HG03558 (cell line): Measurements from ENCODE around the gene NUP153.
"Not testable (repeated sequence)": the region's sequence is repeated elsewhere in the genome, so short reads cannot be mapped to it uniquely, and the experiment has no call there.

Experiments
- ATAC-seq: cut with Tn5 transposase; IDR thresholded peaks from one replicate; pipeline ENCODE4 v1.9.1; 2021; ENCODE audit warnings: moderate number of reproducible peaks; ENCODE audit not compliant: unreplicated experiment; ENCODE audit errors: extremely low read depth

Gene NUP153

DNA sequence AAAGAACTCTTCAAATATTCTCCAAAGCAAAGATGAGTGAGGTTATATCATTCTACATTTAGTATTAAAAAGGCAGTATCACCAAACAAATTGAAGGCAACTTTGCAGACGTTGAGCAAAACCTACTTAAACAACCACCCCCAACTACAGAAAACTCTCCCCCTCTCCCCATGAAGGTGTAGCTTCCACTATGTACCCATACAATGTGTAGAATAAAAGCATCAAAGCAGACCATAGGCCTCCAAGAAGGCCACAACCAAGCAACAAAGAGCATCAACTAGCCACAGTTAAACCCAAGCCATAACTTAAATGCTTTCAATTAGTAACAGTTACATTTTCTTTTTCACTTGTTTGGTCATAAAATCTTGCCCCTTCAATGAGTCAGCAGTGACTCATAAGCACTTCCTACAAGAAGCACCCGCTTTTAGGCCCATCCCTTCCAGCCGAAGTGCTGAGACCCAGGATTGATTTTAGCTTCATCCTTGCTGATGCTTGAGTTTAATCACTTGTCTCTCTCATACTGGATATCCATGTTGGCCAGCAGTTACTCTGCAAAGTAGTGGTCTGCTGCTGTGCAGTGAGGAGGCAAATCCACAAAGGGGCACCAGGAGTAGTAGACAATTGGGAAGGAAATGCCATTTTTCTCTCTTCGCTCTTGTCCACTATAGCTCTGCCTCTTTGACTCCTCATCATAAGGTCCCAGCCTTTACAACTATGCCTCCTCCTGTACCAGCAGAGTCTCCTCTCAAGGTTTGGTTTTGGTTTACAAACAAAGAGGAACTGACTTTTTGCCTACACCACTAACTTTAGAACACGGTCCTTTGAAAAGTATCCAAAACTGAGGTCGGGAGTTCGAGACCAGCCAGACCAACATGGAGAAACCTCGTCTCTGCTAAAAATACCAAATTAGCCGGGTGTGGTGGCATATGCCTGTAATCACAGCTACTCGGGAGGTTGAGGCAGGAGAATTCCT lies 8.4 kb upstream of the NUP153 start:
- peak; percentile 79 for ATAC-seq

DNA sequence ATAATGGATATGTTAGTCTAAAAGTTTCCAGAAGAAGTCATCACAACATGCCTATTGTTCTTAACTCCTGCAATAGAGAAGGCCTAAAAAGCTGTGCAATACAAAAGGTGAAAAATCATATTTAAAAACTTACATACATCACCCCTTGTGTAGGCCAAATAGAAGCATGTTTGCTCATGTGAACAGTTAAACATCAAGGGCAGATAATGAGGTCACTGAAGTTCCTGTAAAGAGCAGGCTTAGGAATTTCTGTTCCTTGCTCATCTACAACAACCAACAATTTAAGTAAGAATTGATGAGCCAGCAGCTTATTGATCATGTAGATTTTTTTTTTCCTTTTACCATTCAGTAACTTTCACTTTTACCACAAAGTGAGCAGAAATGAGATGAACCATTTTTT lies 7.5 kb upstream of the NUP153 start:
- ATAC-seq = no peak

DNA sequence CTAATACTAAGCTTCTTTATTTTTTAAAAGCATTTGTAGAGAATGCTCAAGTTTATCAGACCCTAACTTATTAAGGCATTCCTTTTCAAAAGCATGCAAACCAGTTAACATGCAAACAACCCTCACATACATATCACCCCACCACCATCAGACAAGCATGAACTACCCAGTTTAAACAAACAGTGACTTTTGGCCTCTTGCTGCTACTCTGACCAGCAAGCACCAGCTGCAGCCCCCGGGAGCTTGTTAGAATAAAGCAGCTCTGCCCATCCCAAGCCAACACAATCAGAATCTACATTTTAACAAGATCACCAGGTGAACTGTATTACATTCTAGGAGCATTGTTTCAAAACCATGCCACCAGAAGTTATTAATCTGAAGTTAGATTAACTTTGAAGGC lies 5.9 kb upstream of the NUP153 start:
- ATAC-seq = no peak

DNA sequence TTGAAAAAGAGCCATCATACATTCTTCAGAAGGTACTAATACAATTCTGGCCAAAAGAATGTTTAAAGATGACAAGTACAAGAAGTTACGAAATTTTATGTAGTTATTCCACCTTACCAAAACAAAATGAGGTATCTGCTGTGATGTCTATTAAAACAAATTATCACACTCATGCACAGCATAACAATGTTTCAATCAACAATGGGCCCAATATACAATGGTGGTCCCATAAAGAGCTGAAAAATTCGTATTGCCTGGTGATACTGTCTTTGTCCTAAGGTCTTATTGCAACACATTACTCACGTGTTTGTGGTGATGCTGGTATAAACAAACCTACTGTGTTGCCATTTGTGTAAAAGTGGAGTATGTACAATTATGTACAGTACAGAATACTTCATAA lies 3.6 kb upstream of the NUP153 start:
- ATAC-seq = no peak

DNA sequence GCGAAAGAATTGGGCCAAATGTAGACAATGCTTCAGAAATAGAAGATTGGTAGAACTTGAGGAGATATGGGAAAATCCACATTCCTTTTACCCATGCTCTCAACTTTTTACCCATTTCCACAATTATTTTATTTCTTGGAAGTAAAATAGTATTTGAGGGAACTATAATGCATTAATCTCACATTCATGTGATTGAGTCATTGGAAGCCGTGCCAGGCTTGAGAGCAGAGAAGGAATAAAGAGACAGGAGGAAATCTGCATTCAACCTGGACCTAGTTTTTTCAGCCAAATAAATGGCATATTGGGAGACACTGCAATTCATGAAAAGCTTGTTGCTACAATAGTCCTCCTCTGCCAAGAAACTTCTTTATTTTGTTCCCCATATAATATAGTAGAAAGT lies 2.8 kb upstream of the NUP153 start:
- no peak for ATAC-seq

DNA sequence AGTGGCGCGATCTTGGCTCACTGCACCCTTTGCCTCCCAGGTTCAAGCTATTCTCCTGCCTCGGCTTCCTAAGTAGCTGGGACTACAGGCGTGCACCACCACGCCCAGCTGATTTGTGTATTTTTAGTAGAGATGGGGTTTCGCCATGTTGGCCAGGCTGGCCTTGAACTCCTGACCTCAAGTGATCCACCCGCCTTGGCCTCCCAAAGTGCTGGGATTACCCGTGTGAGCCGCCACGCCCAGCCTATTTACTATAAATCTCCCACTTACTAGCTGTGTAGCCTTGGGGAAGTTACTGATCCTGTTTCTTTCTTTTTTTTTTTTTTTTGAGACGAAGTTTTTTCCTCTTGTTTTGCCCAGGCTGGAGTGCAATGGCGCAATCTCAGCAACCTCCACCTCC lies 1.3 kb upstream of the NUP153 start:
- not testable (repeated sequence) for ATAC-seq

DNA sequence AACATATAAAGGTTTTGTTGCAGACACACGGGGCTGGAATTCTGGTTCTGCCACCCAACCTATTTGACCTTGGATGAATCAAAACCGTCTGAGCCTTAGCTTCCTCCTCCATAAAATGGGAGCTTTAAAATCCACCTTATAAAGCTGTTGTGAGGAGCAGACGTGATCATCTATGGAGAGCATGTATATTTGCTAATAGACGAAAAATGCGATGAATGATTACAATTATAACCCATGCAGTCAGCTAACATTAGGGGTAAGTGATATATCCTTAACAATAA lies 586 bp upstream of the NUP153 start:
- ATAC-seq = no peak

DNA sequence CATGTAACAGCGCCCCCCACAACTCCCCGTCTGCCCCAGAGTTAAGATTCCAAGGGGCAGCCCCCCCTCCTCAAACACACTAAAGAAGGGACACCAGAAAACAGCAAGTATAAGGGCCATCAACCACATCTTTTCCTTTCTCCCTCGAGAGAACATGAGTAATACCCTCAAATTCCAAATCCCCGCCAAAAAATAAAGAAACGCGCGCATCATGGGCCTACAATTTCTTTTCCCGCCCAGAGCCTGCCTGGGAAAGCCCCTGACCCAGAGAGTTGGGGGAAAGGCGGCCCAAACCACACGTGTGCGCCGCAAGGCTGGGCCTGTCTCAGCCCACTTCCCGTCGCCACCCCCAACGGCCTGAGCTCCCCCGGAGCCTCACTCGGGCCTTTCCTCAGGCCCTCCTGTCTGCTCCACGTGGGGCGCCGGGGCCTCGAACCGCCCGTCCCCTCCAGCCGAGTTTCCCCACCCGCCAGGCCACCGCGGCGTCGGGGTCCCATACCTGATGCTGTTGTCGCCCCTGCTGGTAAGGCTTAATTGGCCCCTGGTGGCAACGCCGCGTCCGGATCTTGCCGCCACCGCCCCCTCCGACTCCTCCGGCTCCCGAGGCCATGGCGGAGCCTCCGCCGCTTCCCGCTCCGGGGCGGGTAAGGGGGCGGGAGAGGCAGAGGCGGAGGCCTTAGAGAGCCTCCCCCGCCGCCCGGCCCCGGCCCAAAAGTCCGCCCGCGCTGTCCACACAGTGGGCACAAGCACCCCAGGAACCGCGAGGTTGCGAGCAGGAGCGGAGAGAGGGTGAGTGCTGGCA lies 746 bp downstream of the NUP153 start:
- ATAC-seq = peak; percentile 38

DNA sequence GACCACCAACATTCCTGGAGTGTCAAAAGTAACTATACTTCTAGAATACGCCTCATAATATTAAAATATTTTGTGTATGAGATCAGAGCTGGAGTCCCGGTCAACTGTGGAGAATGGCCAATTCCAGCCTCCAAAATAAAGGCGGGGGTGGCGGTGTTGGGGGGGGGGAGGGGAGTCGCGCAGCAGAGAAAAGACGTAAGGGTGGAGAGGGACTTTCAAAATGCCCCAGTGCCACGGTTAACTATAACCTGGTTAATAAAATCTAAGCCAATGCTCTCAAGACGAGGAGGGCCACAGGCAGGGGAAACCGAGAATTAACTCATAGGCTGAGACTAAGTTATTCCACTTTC lies 1.3 kb downstream of the NUP153 start:
- ATAC-seq = no peak

DNA sequence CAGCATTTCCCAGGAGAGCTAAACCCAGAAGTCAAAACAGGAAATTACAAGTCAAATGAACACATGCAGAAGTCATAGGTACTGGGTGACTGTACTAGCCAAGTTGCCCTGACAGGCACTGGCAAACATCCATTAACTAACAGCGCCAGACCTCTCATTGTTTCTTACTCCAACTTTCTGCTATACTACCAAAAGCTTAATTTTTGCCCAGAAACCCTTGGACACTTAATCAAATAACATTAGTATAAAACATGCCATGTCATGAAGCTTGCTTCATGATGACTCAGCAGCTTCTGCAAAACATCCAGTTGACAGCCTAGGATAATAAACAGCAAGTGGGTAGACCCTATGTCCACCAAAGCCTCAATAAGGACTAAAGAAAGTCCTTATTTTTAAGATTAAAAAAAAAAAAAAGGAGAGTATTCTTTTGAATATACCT lies 3.5 kb downstream of the NUP153 start:
- ATAC-seq = no peak

DNA sequence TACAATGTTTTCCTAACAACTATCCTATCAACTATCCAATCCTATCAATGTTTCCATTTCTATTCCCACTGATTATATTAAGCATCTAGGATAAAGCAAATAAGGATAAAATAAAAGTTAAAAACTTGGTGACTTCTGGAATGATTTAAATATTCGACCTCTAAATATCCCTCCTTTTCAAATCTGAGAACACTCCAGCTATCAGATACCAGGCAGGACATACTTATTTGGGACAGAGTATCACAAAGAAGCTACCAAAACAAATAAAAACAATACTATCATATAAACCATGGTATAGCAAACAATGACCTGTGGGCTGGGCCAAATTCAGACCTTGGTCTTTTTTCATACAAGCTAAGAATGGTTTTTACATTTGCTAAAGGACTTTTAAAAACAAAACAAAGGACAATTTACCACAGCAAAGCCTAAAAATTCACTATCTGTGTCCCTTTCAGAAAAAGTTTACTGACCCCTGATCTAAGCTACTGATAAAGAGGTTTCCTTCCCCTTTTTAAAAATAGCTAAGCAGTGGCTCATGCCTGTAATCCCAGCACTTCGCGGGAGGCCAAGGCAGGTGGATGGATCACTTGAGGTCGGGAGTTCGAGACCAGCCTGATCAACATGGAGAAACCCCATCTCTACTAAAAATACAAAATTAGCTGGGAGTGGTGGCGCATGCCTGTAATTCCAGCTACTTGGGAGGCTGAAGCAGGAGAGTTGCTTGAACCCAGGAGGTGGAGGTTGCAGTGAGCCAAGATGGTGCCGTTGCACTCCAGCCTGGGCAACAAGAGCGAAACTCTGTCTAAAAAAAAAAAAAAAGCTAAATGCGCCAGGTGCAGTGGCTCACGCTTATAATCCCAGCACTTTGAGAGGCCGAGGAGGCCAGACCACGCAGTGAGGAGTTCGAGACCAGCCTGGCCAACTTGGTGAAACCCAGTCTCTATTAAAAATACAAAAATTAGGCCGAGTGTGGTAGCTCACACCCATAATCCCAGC lies 6.0 kb downstream of the NUP153 start:
- no peak for ATAC-seq

DNA sequence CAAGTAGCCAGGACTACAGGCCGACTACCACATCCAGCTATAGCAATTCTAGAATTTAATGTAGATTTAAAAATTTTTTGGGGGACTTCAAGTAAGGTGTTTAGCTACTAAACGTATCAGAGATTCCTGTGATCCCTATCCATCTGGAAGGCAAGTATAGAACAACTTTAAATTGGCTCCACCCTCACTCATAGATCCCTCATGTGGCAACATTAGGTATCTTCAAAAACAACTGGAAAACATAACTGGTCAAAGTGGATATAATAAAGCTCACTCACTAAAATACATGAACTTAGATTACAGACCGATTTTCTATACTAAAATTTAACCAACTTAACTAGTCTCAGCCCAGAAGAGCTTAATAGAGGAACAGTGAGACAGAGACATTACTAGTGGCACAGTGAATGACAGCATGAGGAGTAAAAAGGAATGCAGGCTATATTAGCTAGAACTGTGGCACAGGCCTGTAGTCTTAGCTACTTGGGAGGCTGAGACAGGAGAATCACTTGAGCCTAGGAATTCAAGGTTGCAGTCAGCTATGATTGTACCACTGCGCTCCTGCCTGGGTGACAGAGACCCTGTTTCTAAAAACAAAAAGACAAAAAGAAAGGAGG lies 14.7 kb downstream of the NUP153 start:
- ATAC-seq = no peak

DNA sequence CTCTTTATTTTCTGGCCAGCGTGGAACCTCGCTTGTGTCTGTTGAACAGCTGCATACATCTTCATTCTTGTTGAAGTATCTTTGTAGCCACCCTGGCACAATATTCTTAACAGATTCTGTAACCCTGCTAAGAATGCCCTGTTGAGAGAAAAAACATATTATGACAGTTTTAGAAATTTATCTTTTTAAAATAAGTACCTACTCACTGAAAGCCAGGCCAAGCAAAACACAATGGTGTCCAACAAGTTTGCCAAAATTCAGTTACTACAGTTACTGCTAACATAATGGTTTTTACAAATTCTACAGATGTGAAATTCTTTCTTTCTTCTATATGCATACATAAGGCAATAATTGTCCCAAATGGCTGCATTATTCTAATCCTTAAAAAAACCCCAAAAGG lies 18.2 kb downstream of the NUP153 start:
- ATAC-seq = no peak

DNA sequence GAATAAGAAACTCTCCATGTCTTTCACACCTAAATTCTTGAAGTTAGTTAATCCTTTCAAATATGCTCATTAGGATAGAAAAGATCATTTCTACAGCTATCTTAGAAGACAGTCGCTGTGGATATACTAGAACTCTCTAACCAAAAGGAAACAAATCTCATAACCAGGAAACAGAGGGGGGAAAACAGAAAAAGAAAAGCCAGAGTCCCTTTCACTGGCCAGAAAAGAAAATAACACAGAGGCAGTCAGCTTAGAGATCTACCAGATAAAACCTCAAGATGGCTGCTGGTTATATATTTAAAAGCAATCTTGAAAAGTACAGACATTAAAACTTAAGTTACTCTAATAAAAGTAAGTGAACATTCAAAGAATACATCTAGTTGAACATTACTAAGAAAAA lies 19.6 kb downstream of the NUP153 start:
- ATAC-seq = no peak

DNA sequence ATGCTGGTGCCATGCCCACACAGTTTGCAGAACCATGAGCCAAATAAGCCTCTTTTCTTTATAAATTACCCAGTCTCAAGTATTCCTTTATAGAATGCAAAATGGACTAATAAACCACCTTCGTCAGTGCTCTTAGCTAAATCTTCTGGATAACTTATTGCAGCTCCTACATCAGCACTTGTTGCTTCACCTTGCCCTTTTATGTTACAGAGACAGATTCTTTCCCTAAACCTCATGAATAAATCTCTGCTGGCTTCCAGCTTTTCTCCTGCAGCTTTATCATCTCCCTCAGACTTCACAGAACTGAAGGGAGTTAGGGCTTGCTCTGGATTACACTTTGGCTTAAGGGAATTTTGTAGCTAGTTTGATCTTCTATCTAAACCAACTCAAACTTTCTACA lies 22.6 kb downstream of the NUP153 start:
- no peak for ATAC-seq

DNA sequence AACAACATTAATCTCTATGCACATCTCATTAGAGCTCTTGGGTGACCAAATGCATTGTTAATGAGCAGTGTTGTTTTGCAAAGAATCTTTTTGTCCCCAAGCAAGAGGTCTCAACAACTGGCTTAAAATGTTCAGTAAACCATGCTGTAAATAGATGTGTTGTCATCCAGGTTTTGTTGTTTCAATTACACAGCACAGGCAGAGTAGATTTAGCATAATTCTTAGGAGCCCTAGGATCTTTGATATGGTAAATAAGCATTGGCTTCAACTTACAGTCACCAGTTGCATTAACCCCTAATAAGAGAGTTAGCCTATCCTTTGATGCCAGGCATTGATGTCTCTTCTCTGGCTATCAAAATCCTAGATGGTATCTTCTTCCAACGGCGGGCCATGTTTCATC lies 23.3 kb downstream of the NUP153 start:
- ATAC-seq = no peak

DNA sequence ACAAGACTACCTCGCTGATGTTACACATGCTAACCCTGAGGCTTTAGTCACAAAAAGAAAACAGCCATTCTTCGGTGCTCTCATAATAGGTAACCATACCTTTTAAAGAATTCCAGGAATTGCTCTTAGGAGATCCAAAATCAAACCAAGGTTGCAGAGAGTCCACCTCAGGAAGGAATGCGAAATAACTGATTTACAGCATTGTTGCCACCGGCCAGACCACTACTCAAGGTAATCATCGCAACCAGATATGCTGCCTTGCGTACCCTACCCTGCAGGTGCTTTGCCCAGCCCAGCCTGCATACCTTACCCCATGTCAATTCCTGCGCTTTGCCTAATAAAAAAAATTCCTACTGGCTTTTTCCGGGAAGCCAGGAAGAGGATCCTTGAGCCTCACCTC lies 27.0 kb downstream of the NUP153 start:
- no peak for ATAC-seq

DNA sequence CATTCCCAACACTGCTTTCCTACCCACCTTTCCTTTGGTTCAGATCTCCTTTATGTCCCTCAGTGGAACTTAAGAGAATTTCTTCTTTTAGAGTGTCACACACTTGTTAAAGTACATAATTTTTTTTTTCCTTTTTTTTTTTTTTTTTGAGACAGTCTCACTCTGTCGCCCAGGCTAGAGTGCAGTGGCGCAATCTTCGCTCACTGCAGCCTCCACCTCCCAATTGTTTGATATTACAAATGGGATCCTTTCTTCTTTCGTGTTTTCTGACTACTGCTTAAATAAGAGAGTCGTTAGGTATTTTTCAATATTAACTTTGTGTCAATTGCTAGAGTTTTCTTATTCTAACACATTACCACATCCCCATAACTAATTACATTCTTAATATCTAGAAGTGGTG lies 29.1 kb downstream of the NUP153 start:
- no peak for ATAC-seq

DNA sequence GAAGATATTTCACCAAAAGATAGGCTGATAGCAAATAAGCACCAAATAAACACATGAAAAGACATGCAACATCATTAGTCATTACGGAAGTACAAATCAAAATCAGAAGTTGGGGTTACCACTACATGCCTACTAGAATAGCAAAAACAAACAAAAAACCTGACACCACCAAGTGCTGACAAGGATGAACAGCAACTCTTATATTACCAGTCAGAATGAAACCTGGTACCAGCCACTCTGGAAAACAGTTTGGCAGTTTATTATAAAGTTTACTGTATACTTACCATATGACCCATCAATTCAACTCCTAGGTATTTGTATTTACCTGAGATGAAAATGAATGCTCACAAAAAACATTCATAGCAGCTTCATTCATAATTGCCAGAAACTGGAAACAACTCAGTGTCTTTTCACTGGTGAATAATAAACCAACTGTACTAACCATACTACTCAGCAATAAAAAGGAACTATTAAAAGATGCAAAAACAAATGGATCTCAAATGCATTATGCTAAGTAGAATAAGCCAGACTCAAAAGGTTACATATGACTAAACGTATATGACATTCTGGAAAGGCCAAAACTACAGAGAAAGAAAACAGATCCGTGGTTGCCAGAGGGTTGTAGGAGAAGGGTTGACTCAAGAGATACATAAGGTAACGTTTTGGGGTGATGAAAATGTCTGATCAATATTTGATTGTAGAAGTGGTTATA lies 33.0 kb downstream of the NUP153 start:
- no peak for ATAC-seq
